HEK293 (cell line): ENCODE data around the gene PLEKHG5.

Source experiments
- CTCF ChIA-PET: fragments of 350-600 bp; formaldehyde crosslinking; extraction: SDS; loops from one replicate; lab custom pipeline; 2021; ENCODE audit warnings: antibody characterized with exemption; lab: Yijun Ruan, JAX
- POLR2A ChIA-PET: fragments of 300-600 bp; formaldehyde crosslinking; extraction: SDS; loops from one replicate; lab custom pipeline; 2020; ENCODE audit warnings: antibody characterized with exemption, inconsistent platforms; lab: Yijun Ruan, JAX
- H3K27ac ChIP-seq: fragments of 200-500 bp; sonication (Bioruptor generic); 2 replicates; pipeline ENCODE4 v1.5.1; 2014; ENCODE audit warnings: low read depth, low read length, control low read depth, inconsistent platforms; ENCODE audit errors: extremely low read depth
- H3K36me3 ChIP-seq, 2 experiments: fragments of 200-500 bp in 1 of 2; sonication (Bioruptor generic) in 1 of 2; 1 replicate in 1 of 2; 2 replicates in 1 of 2; pipeline ENCODE4 v1.5.1; 2014 to 2017; ENCODE audit warnings: inconsistent platforms in 2 of 2, low read length in 2 of 2; ENCODE audit not compliant: control insufficient read depth in 2 of 2, insufficient read depth in 1 of 2
- H3K4me1 ChIP-seq: fragments of 200-500 bp; sonication (Bioruptor generic); 2 replicates; pipeline ENCODE4 v1.5.1; 2014; ENCODE audit warnings: mild to moderate bottlenecking, low read length, inconsistent platforms; ENCODE audit not compliant: control insufficient read depth, insufficient read depth
- H3K4me3 ChIP-seq: 2 replicates; pipeline ENCODE4 v1.5.1; 2011; ENCODE audit warnings: low read depth, mild to moderate bottlenecking, control low read depth, low read length, moderate library complexity
- H3K9me3 ChIP-seq: fragments of 200-500 bp; sonication (Bioruptor generic); 2 replicates; pipeline ENCODE4 v1.5.1; 2014; ENCODE audit warnings: low read depth, low read length, inconsistent platforms; ENCODE audit not compliant: control insufficient read depth, insufficient read depth
- BCL11A ChIP-seq: fragments of 450-650 bp; formaldehyde crosslinking; IDR thresholded peaks from 2 replicates; pipeline ENCODE4 v1.5.1; 2016; ENCODE audit warnings: low read depth, missing biosample characterization, missing genetic modification characterization
- BCL6B ChIP-seq: fragments of 450-650 bp; formaldehyde crosslinking; IDR thresholded peaks from 2 replicates; pipeline ENCODE4 v1.5.1; 2017; ENCODE audit warnings: missing biosample characterization, missing genetic modification characterization
- ELK4 ChIP-seq: IDR thresholded peaks from 2 replicates; pipeline ENCODE4 v1.6.1; 2011; ENCODE audit warnings: mild to moderate bottlenecking, low read depth, low read length, borderline replicate concordance
- SETDB1 ChIP-seq: IDR thresholded peaks from one replicate; pipeline ENCODE4 v1.6.1; 2017; ENCODE audit warnings: mild to moderate bottlenecking, low read length, moderate library complexity, mixed read lengths; ENCODE audit not compliant: insufficient read length
- SP3 ChIP-seq: fragments of 450-650 bp; formaldehyde crosslinking; IDR thresholded peaks from 2 replicates; pipeline ENCODE4 v1.5.1; 2016; ENCODE audit warnings: missing biosample characterization, missing genetic modification characterization
- ZFP3 ChIP-seq: fragments of 450-650 bp; formaldehyde crosslinking; IDR thresholded peaks from 2 replicates; pipeline ENCODE4 v1.5.1; 2016; ENCODE audit warnings: low read depth, missing biosample characterization, missing genetic modification characterization
- ZNF121 ChIP-seq: fragments of 450-650 bp; formaldehyde crosslinking; IDR thresholded peaks from 2 replicates; pipeline ENCODE4 v1.5.1; 2016; ENCODE audit warnings: missing biosample characterization, missing genetic modification characterization
- ZNF148 ChIP-seq: fragments of 450-650 bp; formaldehyde crosslinking; IDR thresholded peaks from 2 replicates; pipeline ENCODE4 v1.5.0; 2017; ENCODE audit warnings: missing biosample characterization, missing genetic modification characterization, borderline replicate concordance
- ZNF155 ChIP-seq: fragments of 450-650 bp; formaldehyde crosslinking; IDR thresholded peaks from 2 replicates; pipeline ENCODE4 v1.5.1; 2016; ENCODE audit warnings: missing biosample characterization, missing genetic modification characterization
- ZNF184 ChIP-seq: fragments of 450-650 bp; IDR thresholded peaks from 2 replicates; pipeline ENCODE4 v1.5.1; 2018; ENCODE audit warnings: missing biosample characterization, mild to moderate bottlenecking, missing genetic modification characterization
- ZNF202 ChIP-seq: fragments of 450-650 bp; formaldehyde crosslinking; IDR thresholded peaks from 2 replicates; pipeline ENCODE4 v1.5.1; 2016; ENCODE audit warnings: missing biosample characterization, missing genetic modification characterization, borderline replicate concordance
- ZNF280D ChIP-seq: fragments of 450-650 bp; formaldehyde crosslinking; IDR thresholded peaks from 2 replicates; pipeline ENCODE4 v1.5.1; 2016; ENCODE audit warnings: missing biosample characterization, missing genetic modification characterization
- ZNF529 ChIP-seq: fragments of 450-650 bp; formaldehyde crosslinking; IDR thresholded peaks from 2 replicates; pipeline ENCODE4 v1.5.1; 2017; ENCODE audit warnings: missing genetic modification characterization, missing biosample characterization; ENCODE audit not compliant: insufficient replicate concordance
- ZNF654 ChIP-seq: fragments of 450-650 bp; formaldehyde crosslinking; IDR thresholded peaks from 2 replicates; pipeline ENCODE4 v1.5.1; 2016; ENCODE audit warnings: low read depth, missing biosample characterization, missing genetic modification characterization
- ZSCAN16 ChIP-seq: fragments of 450-650 bp; formaldehyde crosslinking; IDR thresholded peaks from 2 replicates; pipeline ENCODE4 v1.5.1; 2016; ENCODE audit warnings: missing biosample characterization, missing genetic modification characterization
- ZSCAN30 ChIP-seq: fragments of 450-650 bp; IDR thresholded peaks from 2 replicates; pipeline ENCODE4 v1.5.1; 2018; ENCODE audit warnings: missing biosample characterization, mild to moderate bottlenecking, missing genetic modification characterization, moderate library complexity
- TF ChIP-seq, protein P1 (sequence below): fragments of 450-650 bp; formaldehyde crosslinking; IDR thresholded peaks from 2 replicates; pipeline ENCODE4; 2016; ENCODE audit warnings: missing biosample characterization, missing genetic modification characterization

PLEKHG5 gene

GRCh38 chr1:6534248-6534822 is 42.9 kb upstream of the PLEKHG5 start:
- TF ChIP-seq SP3 (tag by site-specific recombination): no peak
- no peak for TF ChIP-seq ZNF148
- no peak for TF ChIP-seq ZNF202 (tag by site-specific recombination)
- TF ChIP-seq ZNF280D (tag by site-specific recombination): no peak
- TF ChIP-seq ZNF654 (tag by site-specific recombination): no peak
- TF ChIP-seq BCL11A (tag by site-specific recombination): no peak
- TF ChIP-seq ZSCAN16: no peak
- no peak for TF ChIP-seq ZNF529 (tag by site-specific recombination)
- TF ChIP-seq ZNF121 (tag by site-specific recombination): no peak
- TF ChIP-seq SETDB1: no peak
- TF ChIP-seq, protein P1, sequence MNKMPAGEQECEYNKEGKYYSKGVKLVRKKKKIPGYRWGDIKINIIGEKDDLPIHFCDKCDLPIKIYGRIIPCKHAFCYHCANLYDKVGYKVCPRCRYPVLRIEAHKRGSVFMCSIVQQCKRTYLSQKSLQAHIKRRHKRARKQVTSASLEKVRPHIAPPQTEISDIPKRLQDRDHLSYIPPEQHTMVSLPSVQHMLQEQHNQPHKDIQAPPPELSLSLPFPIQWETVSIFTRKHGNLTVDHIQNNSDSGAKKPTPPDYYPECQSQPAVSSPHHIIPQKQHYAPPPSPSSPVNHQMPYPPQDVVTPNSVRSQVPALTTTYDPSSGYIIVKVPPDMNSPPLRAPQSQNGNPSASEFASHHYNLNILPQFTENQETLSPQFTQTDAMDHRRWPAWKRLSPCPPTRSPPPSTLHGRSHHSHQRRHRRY (tag by site-specific recombination): no peak
- TF ChIP-seq ZSCAN30 (tag by site-specific recombination): no peak
- no peak for TF ChIP-seq BCL6B (tag by site-specific recombination)
- no peak for TF ChIP-seq ELK4
- no peak for TF ChIP-seq ZFP3 (tag by site-specific recombination)
- TF ChIP-seq ZNF184: no peak
- TF ChIP-seq ZNF155 (tag by site-specific recombination): no peak
- peaks cover 43 to 88% of the 10 kb centered on the region in 2 experiments for H3K36me3 ChIP-seq
- ChIA-PET POLR2A (interaction anchor here (0.7 to 1.1 kb wide), 2 partner anchors 17 to 66 kb away, joined by 4 read pairs; no protein-coding TSS in a partner anchor), CTCF (interaction anchor here (0.6 to 2.0 kb wide), 3 partner anchors 11 to 49 kb away, joined by 3 to 14 read pairs (median 4); no protein-coding TSS in a partner anchor)
- H3K4me1 ChIP-seq: no peaks in the 10 kb centered on the region
- H3K9me3 ChIP-seq: no peaks in the 10 kb centered on the region
- no peak overlapping the region for H3K27ac ChIP-seq
- no peak overlapping the region for H3K4me3 ChIP-seq
